ENCODE data around the gene ARFIP2. TPM values are rescaled to one million over a fixed set of nuclear protein-coding genes. Genes with fewer than 3 reads are reported as not detected.

Gene ARFIP2
- total and polyA plus RNA-seq, 10 of the 15 experiments (the other 5 are each of a cell fraction or from before 2014, with no cell fraction given) = 11.7 to 59.8 (median 48.0) TPM

GRCh38 chr11:6482441-6482840, 1.3 kb upstream of the ARFIP2 start:
- BruUV-seq (replicated peaks) = no TSS peak
- SMC1A ChIA-PET (ENCODE audit: uncharacterized antibody, unreplicated experiment) = interaction anchor here (1.1 to 2.9 kb wide), 7 partner anchors 13 to 200 kb away, joined by 3 to 14 read pairs (median 5); partner anchors contain the start of gene MRPL17
- Histone ChIP-seq H3K36me3 (ENCODE audit: control insufficient read depth in 2 of 2, insufficient read depth in 2 of 2, low read length in 1 of 2) (peaks cover 0 to 18% of the 10 kb centered on the region in 2 experiments; a peak in 2 of 4 replicates), H3K4me2 (ENCODE audit: control insufficient read depth, insufficient read depth) (peak overlapping the region; percentile 98), H3K27ac (ENCODE audit: control insufficient read depth, insufficient read depth) (peak overlapping the region; percentile 80), H3K9me3 (replicated peaks; ENCODE audit: control insufficient read depth, insufficient read depth, low read length) (no peaks in the 10 kb centered on the region), H4K20me1 (ENCODE audit: control insufficient read depth, insufficient read depth) (no peaks in the 10 kb centered on the region), H3K4me1 (ENCODE audit: control insufficient read depth, insufficient read depth, low read length) (peaks cover 19% of the 10 kb centered on the region), H3K27me3 (replicated peaks in 1 of 2; ENCODE audit: control insufficient read depth in 2 of 2, insufficient read depth in 2 of 2, low read length in 1 of 2) (no peaks in the 10 kb centered on the region), H3K79me2 (ENCODE audit: control insufficient read depth, insufficient read depth, low read length) (peaks cover 40% of the 10 kb centered on the region), H3K4me3 (peak overlapping the region; percentile 93), H2AFZ (ENCODE audit: control insufficient read depth, low read depth, low read length) (no peak overlapping the region), H3K9ac (ENCODE audit: control insufficient read depth, insufficient read depth, low read length) (peak overlapping the region; percentile 89)
- RAD21 ChIA-PET (ENCODE audit: unreplicated experiment) = interaction anchor here (1.4 to 1.7 kb wide), 3 partner anchors 10 to 137 kb away, joined by 3 to 13 read pairs (median 6); partner anchors contain the start of gene TPP1
- in situ Hi-C loops (cut with MboI) = loop anchor here (5.0 kb wide), 1 partner anchor 125 kb away; no protein-coding TSS in a partner anchor
- no peak for FAIRE-seq
- POLR2A ChIA-PET = interaction anchor here (0.6 to 2.0 kb wide), 3 partner anchors 13 to 16 kb away, joined by 3 to 26 read pairs (median 9); partner anchors contain the start of gene DNHD1
- intact Hi-C loops (cut with micrococcal nuclease; ENCODE audit: unreplicated experiment) = loop anchor here (10.0 kb wide), 2 partner anchors 248 to 1042 kb away; partner anchors contain the start of genes CNGA4 and FHIP1B
- WGBS (ENCODE audit: insufficient coverage, insufficient replicate concordance, low lambda C conversion rate, missing lambda C conversion rate) = 80% methylated on average over 4 of the region's 4 CpGs
- CTCF ChIA-PET = interaction anchor here (0.6 to 10.7 kb wide), 12 partner anchors 13 to 266 kb away, joined by 3 to 119 read pairs (median 6); partner anchors contain the start of gene MRPL17
- DNase-seq (ENCODE audit: low read depth, low spot score) = no peak
- no peak for ATAC-seq
- TF ChIP-seq SPI1 (IDR thresholded peaks at IDR 0.05; ENCODE audit: borderline replicate concordance, insufficient read depth, low read depth, low read length) = no peak
- no peak for TF ChIP-seq ATF3 (IDR thresholded peaks at IDR 0.05; ENCODE audit: borderline replicate concordance, extremely low read depth, low read depth, low read length)
- no peak for TF ChIP-seq BRCA1 (IDR thresholded peaks at IDR 0.05; ENCODE audit: low read depth, low read length)
- no peak for TF ChIP-seq FOS (IDR thresholded peaks at IDR 0.05; ENCODE audit: borderline replicate concordance, extremely low read depth, insufficient read length)
- TF ChIP-seq, protein P1, sequence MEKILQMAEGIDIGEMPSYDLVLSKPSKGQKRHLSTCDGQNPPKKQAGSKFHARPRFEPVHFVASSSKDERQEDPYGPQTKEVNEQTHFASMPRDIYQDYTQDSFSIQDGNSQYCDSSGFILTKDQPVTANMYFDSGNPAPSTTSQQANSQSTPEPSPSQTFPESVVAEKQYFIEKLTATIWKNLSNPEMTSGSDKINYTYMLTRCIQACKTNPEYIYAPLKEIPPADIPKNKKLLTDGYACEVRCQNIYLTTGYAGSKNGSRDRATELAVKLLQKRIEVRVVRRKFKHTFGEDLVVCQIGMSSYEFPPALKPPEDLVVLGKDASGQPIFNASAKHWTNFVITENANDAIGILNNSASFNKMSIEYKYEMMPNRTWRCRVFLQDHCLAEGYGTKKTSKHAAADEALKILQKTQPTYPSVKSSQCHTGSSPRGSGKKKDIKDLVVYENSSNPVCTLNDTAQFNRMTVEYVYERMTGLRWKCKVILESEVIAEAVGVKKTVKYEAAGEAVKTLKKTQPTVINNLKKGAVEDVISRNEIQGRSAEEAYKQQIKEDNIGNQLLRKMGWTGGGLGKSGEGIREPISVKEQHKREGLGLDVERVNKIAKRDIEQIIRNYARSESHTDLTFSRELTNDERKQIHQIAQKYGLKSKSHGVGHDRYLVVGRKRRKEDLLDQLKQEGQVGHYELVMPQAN (conservative IDR thresholded peaks at IDR 0.05) = no peak
- TF ChIP-seq MLLT1 (IDR thresholded peaks at IDR 0.05) = no peak
- no peak for TF ChIP-seq ZNF207 (IDR thresholded peaks at IDR 0.05; ENCODE audit: borderline replicate concordance)
- TF ChIP-seq, protein P2, sequence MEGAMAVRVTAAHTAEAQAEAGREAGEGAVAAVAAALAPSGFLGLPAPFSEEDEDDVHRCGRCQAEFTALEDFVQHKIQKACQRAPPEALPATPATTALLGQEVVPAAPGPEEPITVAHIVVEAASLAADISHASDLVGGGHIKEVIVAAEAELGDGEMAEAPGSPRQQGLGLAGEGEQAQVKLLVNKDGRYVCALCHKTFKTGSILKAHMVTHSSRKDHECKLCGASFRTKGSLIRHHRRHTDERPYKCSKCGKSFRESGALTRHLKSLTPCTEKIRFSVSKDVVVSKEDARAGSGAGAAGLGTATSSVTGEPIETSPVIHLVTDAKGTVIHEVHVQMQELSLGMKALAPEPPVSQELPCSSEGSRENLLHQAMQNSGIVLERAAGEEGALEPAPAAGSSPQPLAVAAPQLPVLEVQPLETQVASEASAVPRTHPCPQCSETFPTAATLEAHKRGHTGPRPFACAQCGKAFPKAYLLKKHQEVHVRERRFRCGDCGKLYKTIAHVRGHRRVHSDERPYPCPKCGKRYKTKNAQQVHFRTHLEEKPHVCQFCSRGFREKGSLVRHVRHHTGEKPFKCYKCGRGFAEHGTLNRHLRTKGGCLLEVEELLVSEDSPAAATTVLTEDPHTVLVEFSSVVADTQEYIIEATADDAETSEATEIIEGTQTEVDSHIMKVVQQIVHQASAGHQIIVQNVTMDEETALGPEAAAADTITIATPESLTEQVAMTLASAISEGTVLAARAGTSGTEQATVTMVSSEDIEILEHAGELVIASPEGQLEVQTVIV (IDR thresholded peaks at IDR 0.05; ENCODE audit: borderline replicate concordance, partially characterized antibody) = no peak
- no peak for TF ChIP-seq TBL1XR1 (IDR thresholded peaks at IDR 0.05; ENCODE audit: low read depth, low read length)
- TF ChIP-seq, protein P3, sequence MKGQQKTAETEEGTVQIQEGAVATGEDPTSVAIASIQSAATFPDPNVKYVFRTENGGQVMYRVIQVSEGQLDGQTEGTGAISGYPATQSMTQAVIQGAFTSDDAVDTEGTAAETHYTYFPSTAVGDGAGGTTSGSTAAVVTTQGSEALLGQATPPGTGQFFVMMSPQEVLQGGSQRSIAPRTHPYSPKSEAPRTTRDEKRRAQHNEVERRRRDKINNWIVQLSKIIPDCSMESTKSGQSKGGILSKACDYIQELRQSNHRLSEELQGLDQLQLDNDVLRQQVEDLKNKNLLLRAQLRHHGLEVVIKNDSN (IDR thresholded peaks at IDR 0.05; ENCODE audit: borderline replicate concordance, extremely low read length, insufficient read depth, low read depth, low read length) = no peak

Data from GM12878 (cell line).